Transverse colon (tissue), 4 donors: ENCODE data around the gene TRMT6. TPM values are rescaled to one million over a fixed set of nuclear protein-coding genes. Genes with fewer than 3 reads are reported as not detected.

ENCODE experiments used
- DNase-seq: peaks from one replicate; pipeline ENCODE4 v3.0.0-alpha.2; 2019
- H3K27ac ChIP-seq, 4 donors: fragments of 200-600 bp; sonication (generic); 2 replicates each; pipeline ENCODE4 v1.5.1; 2016 to 2018; ENCODE audit warnings: inconsistent platforms in 4 of 4
- H3K27me3 ChIP-seq: fragments of 200-600 bp; sonication (generic); 2 replicates; pipeline ENCODE4 v1.5.1; 2017; ENCODE audit warnings: inconsistent platforms
- H3K36me3 ChIP-seq, 4 donors: fragments of 200-600 bp; sonication (generic); 2 replicates each; pipeline ENCODE4 v1.5.1; 2017 to 2019; ENCODE audit warnings: inconsistent platforms in 4 of 4
- H3K4me1 ChIP-seq, 4 donors: fragments of 200-600 bp; sonication (generic); 2 replicates each; pipeline ENCODE4 v1.5.1; 2017 to 2020; ENCODE audit warnings: inconsistent platforms in 4 of 4
- H3K4me3 ChIP-seq, 4 donors: fragments of 200-600 bp; sonication (generic); 1 replicate in 1 of 4; 2 replicates in 3 of 4; pipeline versions ENCODE4 v1.5.1 to v1.6.1; 2017 to 2019; ENCODE audit warnings: inconsistent platforms in 4 of 4
- H3K9me3 ChIP-seq, 2 donors: fragments of 200-600 bp; sonication (generic); 2 replicates each; pipeline ENCODE4 v1.5.1; 2017 to 2019; ENCODE audit warnings: inconsistent platforms in 2 of 2
- EP300 ChIP-seq: sonication (generic); formaldehyde crosslinking; IDR thresholded peaks from one replicate; pipeline ENCODE4 v1.6.1; 2017; ENCODE audit warnings: antibody characterized with exemption, low read depth
- POLR2A ChIP-seq: fragments of 450-650 bp; IDR thresholded peaks from one replicate; pipeline ENCODE4 v1.6.1; 2016; ENCODE audit warnings: antibody characterized with exemption, mild to moderate bottlenecking, moderate library complexity
- POLR2AphosphoS5 ChIP-seq, 3 donors: sonication (generic); formaldehyde crosslinking; IDR thresholded peaks; one replicate each; pipeline ENCODE4 v1.6.1; 2016; ENCODE audit warnings: antibody characterized with exemption in 3 of 3
- whole genome bisulfite sequencing, 2 donors: methylation state at CpG; one replicate each; pipeline ENCODE4 v1.1.5; 2018; ENCODE audit warnings: low coverage in 1 of 2; 5-methylcytosine and 5-hydroxymethylcytosine counted together
- in situ Hi-C, 4 donors: fragments of 200-750 bp; cut with MboI; loops; one replicate each; pipeline versions ENCODE4 v1.15.0 to v1.15.1; 2017; ENCODE audit warnings: low sequenced_read_pairs in 3 of 4, low pct_ligation_motif_present in 1 of 4, low pct_unique_long_range_greater_than_20kb in 1 of 4
- intact Hi-C: fragments of 100-400 bp; cut with DNase I; formaldehyde crosslinking; loops from one replicate; pipeline ENCODE4 v1.15.1; 2023; ENCODE audit warnings: low total_unique reads
- total RNA-seq, 4 donors: library from RNA; depleted of rRNA; stranded (reverse); fragments of >200 nt; gene quantifications; one replicate each; pipeline ENCODE4 v1.1.0, GENCODE V29; 2016
- TF ChIP-seq, protein P1 (sequence below), 5 experiments: fragments of 200-600 bp in 3 of 5; fragments of 450-650 bp in 2 of 5; sonication (generic) in 3 of 5; IDR thresholded peaks; 1 replicate in 2 of 5; 2 replicates in 3 of 5; pipeline ENCODE4 v1.5.1; 2016 to 2017; ENCODE audit warnings: antibody characterized with exemption in 5 of 5, inconsistent platforms in 3 of 5, mild to moderate bottlenecking in 2 of 5, moderate library complexity in 1 of 5

Gene TRMT6
- total RNA-seq, 4 donors from 2014 or later = 1.00 to 9.4 (median 4.3) TPM

DNA sequence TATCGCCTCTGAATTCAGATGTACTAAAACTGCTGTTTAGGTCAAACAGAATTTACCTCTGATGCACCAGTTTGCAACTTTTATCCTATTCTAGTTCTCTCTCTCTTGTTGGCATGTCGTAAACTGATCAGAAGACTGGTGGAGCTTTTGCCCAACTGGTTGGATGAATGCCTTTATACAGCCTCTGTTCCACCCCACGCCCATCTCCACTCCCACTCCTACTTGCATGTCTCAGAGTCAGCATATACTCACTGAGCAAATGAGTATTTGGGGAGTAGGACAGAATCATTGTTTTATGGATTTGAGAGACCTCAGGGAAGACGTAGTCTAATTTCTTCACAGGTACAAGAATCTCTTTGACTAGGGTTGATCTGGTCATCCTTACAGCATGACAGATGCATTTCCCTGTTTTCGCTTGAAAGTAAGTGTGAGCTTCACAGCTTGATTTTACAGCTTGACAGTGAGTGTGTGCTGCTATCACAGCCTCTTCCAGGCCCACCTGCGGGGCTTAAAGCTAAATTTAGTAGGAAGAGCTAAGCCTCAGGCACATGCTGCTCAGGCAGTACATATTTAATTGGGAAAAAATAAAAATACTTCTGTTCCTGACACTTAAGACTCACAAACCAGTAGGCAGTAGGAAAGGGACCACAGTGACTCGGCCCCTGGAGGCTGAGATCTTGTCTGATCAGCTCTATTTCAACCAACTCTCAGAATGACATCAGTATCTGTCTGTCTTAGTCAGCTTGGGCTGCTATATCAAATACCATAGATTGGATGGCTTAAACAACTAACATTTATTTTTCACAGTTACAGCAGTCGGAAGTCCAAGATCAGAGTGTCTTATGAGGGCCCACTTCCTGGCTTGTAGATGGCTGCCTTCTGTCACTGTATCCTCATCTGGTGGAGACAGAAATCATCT is 30.4 kb downstream of the TRMT6 start:
- TF ChIP-seq, protein P1, sequence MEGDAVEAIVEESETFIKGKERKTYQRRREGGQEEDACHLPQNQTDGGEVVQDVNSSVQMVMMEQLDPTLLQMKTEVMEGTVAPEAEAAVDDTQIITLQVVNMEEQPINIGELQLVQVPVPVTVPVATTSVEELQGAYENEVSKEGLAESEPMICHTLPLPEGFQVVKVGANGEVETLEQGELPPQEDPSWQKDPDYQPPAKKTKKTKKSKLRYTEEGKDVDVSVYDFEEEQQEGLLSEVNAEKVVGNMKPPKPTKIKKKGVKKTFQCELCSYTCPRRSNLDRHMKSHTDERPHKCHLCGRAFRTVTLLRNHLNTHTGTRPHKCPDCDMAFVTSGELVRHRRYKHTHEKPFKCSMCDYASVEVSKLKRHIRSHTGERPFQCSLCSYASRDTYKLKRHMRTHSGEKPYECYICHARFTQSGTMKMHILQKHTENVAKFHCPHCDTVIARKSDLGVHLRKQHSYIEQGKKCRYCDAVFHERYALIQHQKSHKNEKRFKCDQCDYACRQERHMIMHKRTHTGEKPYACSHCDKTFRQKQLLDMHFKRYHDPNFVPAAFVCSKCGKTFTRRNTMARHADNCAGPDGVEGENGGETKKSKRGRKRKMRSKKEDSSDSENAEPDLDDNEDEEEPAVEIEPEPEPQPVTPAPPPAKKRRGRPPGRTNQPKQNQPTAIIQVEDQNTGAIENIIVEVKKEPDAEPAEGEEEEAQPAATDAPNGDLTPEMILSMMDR (IDR thresholded peaks at IDR 0.05) = no peak
- TF ChIP-seq POLR2A (no peak), EP300 (no peak), POLR2AphosphoS5 (IDR thresholded peaks at IDR 0.05) (no peak)
- Histone ChIP-seq H3K27ac (no peak overlapping the region), H3K4me3 (no peak overlapping the region), H3K4me1 (no peaks in the 10 kb centered on the region), H3K27me3 (no peaks in the 10 kb centered on the region), H3K36me3 (no peaks in the 10 kb centered on the region), H3K9me3 (no peaks in the 10 kb centered on the region)
- WGBS, 2 donors = 63 to 71% methylated on average over 6 to 8 of the region's 8 CpGs
- no peak for DNase-seq
- in situ Hi-C loops (no loop called here), intact Hi-C loops (no loop called here)

DNA sequence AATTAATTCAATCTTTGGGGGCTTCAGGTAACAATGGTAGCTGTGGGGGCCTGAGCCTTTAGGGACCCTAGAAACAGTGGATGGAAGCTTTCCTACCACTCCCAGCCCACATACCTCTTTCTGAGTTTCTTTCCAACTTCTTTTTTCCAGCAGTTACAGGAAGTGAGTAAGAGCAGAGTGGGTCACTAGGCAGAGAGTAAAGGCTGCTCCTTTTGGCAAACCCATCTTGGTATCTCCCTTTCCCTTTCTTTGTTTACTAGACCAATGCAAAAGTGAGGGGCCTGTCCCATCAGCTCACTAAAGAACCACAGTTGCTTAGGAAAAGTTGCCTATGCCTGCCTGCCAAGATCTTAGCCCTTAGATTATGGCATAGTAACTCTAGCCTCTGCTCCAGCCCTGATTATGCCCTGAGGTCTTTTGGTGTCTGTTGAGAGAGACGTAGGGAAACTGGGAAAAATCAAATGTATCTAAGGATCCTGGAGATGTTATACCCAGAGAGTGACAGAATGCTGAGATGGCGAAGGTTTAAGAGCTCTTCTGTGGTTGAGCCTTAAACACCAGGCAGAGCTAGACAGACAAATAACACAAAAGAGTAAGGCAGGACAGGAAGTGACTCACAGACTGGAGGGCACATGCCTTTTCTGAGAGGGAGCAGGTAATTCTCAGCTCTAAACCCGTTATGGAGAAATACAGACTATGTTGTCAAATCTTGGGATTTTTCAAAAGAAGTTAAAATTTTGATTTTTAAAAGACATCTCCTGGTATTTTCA is 31.3 kb downstream of the TRMT6 start:
- no peaks in the 10 kb centered on the region for H3K4me1 ChIP-seq
- DNase-seq = no peak
- intact Hi-C loops = no loop called here
- in situ Hi-C loops = no loop called here
- peaks cover 7% of the 10 kb centered on the region for H3K27me3 ChIP-seq
- H3K36me3 ChIP-seq = no peaks in the 10 kb centered on the region
- no peaks in the 10 kb centered on the region for H3K9me3 ChIP-seq
- H3K27ac ChIP-seq = no peak overlapping the region
- WGBS, 2 donors = 38 to 45% methylated on average over 3 of the region's 3 CpGs
- TF ChIP-seq EP300 = no peak
- no peak for TF ChIP-seq POLR2A
- TF ChIP-seq, protein P1 (IDR thresholded peaks at IDR 0.05) = no peak
- no peak for TF ChIP-seq POLR2AphosphoS5 (IDR thresholded peaks at IDR 0.05)
- no peak overlapping the region for H3K4me3 ChIP-seq

DNA sequence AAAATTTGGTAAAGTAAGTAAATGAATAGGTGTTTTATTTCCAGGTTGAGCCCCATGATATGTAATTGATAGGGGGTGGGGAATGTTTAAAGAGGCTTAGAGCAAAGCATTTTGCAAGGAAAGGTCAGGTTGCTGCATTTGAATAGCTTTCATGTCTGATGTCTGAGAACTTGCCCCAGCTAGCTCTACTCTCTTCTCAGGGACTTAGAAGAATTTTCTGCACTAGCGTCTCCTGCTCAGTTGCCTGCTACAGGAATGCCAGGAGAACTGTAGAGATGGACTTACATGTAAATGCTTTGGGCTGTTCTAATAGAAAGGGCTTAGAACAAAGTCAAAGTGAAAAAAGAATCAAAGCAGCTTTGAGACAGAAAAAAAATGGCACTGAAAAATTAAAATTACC is 35.5 kb downstream of the TRMT6 start:
- 0% methylated on average over 1 of the region's 1 CpG; no CpG with 5 or more reads in 1 of the 2 donors for WGBS, 2 donors

More for the DNA sequence above, 35.5 kb downstream of the TRMT6 start:
- Histone ChIP-seq H3K4me1 (peaks cover 0 to 10% (median 6%) of the 10 kb centered on the region in 4 donors), H3K36me3 (no peaks in the 10 kb centered on the region), H3K27ac (no peak overlapping the region), H3K4me3 (no peak overlapping the region), H3K9me3 (no peaks in the 10 kb centered on the region), H3K27me3 (peaks cover 49% of the 10 kb centered on the region)
- in situ Hi-C loops = no loop called here
- TF ChIP-seq, protein P1 (IDR thresholded peaks at IDR 0.05) = no peak
- no peak for TF ChIP-seq EP300
- TF ChIP-seq POLR2A = no peak
- TF ChIP-seq POLR2AphosphoS5 (IDR thresholded peaks at IDR 0.05) = no peak
- no peak for DNase-seq
- intact Hi-C loops = no loop called here
